ENCODE results near the gene CD68.

Gene CD68

DNA sequence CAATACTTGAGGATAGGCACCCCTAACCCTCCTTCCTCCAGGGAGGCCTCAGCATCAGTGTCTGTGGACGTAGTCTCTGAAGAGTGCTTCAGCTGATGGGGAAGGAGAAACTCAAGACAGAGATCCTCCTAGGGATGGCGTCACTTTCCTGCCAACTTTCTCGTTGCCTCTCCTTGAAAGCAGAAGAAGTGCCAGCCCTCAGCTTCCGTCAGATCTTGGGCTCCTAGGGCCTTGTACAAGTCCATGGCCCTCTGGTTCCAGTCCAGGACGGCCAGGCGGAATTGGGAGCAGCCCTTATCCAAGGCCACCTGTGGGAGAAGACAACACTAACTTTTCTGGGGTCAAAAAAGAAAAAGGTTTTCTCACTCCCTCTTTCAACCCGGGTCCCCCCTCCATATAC lies 46.9 kb downstream of the CD68 start:
- peak overlapping the region; percentile 97 for H3K9ac ChIP-seq (ENCODE audit: low read length)
- peaks cover 5% of the 10 kb centered on the region for H3K4me1 ChIP-seq (ENCODE audit: control insufficient read depth, insufficient read depth, low read length)
- DNase-seq (ENCODE audit: low read depth): no peak
- H3K4me3 ChIP-seq (ENCODE audit: low read length): peak overlapping the region; percentile 86
- H3K36me3 ChIP-seq (ENCODE audit: control insufficient read depth, insufficient read depth, low read length, severe bottlenecking): peaks cover 4% of the 10 kb centered on the region
- H3K9me3 ChIP-seq (ENCODE audit: control insufficient read depth, low read length): no peaks in the 10 kb centered on the region
- no peaks in the 10 kb centered on the region for H3K27me3 ChIP-seq (replicated peaks; ENCODE audit: control insufficient read depth, insufficient read depth, low read length)

DNA sequence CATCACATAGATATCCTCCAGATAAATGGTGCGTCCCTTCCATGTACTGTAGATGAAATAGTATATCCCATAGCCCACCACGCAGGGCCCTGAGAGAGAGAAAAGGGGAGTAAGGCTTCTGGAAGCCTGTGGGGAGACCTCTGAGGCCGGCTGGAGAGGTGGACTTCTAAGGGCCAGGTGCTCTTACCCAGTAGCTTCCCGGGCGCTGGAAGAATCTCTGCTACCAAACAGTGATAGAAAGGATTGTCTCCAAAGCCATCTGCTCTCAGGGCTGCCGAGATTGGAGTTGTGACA lies 47.5 kb downstream of the CD68 start:
- Histone ChIP-seq H3K4me3 (ENCODE audit: low read length) (peak overlapping the region; percentile 86), H3K9me3 (ENCODE audit: control insufficient read depth, low read length) (no peaks in the 10 kb centered on the region), H3K4me1 (ENCODE audit: control insufficient read depth, insufficient read depth, low read length) (peaks cover 5% of the 10 kb centered on the region), H3K27me3 (replicated peaks; ENCODE audit: control insufficient read depth, insufficient read depth, low read length) (no peaks in the 10 kb centered on the region), H3K36me3 (ENCODE audit: control insufficient read depth, insufficient read depth, low read length, severe bottlenecking) (peaks cover 4% of the 10 kb centered on the region), H3K9ac (ENCODE audit: low read length) (peak overlapping the region; percentile 97)
- no peak for DNase-seq (ENCODE audit: low read depth)

DNA sequence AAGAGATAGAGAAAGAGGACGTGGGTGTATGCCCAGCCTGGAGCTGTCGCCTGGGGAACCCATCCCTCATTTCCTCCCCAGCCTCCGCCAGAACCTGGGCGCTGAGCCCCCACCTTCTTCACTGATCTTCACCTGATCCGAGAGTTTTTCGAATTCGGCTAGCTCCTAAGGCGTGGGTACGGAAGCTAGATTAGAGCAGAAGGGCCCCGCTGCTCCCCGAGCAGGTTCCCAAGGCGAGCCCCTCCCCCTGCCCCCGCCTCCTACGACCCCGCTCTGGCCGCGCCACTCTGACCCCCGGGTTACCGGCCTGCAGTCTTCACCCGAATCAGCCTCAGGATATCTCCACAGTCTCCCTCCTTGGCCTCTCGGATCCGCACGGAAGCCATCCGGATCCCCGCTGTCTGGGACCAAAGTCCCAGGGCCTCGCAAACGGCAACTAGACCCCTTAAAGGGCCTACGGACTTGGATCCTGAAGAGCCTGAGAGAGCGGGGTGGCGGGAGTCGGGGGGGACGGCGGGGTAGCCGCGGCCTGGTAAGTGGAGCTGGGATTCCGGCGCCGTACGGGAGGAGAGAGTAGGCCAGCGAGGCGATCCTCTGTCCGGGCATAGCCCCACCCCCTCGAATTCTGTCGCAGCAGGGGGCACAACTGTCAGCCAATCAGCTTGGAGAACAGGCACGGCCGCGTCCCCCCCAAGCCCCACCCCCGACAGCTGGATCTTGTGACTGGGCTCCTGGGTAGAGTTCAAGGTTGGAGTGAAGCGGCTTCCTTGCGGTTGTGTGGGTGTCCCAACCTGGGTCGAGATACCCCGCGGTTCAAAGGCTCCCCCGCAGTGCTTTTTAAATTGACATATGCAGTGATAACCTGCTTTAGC lies 48.0 kb downstream of the CD68 start, which contains the start of gene SAT2:
Gene SAT2, minus strand, starts transcription at position 572 of the 872 bp plus-strand sequence. Its CDS starts 186 bp downstream, at position 386.
- H3K9ac ChIP-seq (ENCODE audit: low read length): peak within 1 kb of the TSS; percentile 97

DNA sequence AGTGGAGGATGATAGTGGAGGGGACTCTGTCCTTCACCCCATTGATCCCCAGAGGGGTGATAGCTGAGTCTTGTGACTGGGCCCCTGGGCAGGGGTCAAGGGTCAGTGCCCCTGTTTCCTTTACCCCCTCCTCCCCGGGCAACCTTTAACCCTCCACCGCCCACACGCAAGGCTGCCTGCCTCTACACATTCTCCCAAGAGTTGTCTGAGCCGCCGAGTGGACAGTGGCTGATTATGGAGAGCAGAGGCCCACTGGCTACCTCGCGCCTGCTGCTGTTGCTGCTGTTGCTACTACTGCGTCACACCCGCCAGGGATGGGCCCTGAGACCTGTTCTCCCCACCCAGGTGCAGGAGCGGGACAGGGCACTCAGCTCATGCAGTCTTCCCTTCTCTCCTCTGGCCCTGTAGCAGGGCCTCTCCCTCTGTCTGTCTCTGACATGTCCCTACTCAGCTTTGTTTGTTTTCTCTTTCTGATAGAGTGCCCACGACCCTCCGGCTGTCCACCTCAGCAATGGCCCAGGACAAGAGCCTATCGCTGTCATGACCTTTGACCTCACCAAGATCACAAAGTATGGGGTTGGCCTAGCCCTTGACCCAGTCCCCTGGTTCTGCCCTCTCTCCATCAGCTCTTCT lies 50.6 kb downstream of the CD68 start, which contains the start of gene SHBG:
Gene SHBG, plus strand, starts transcription at position 197 of the 633 bp plus-strand sequence. Its CDS starts 38 bp downstream, at position 235.
- H3K4me1 ChIP-seq (ENCODE audit: control insufficient read depth, insufficient read depth, low read length): peaks cover 5% of the 10 kb centered on the region
- peaks cover 4% of the 10 kb centered on the region for H3K27me3 ChIP-seq (replicated peaks; ENCODE audit: control insufficient read depth, insufficient read depth, low read length)
- H3K4me3 ChIP-seq (ENCODE audit: low read length): no peak within 1 kb of the TSS
- no peak for DNase-seq (ENCODE audit: low read depth)
- peak within 1 kb of the TSS; percentile 1 for H3K9ac ChIP-seq (ENCODE audit: low read length)
- peaks cover 4% of the 10 kb centered on the region for H3K36me3 ChIP-seq (ENCODE audit: control insufficient read depth, insufficient read depth, low read length, severe bottlenecking)
- no peaks in the 10 kb centered on the region for H3K9me3 ChIP-seq (ENCODE audit: control insufficient read depth, low read length)

More for the DNA sequence above, 48.0 kb downstream of the CD68 start, which contains the start of gene SAT2:
- H3K4me1 ChIP-seq (ENCODE audit: control insufficient read depth, insufficient read depth, low read length): peaks cover 5% of the 10 kb centered on the region
- peaks cover 4% of the 10 kb centered on the region for H3K36me3 ChIP-seq (ENCODE audit: control insufficient read depth, insufficient read depth, low read length, severe bottlenecking)
- no peaks in the 10 kb centered on the region for H3K27me3 ChIP-seq (replicated peaks; ENCODE audit: control insufficient read depth, insufficient read depth, low read length)
- H3K9me3 ChIP-seq (ENCODE audit: control insufficient read depth, low read length): no peaks in the 10 kb centered on the region
- peak within 1 kb of the TSS; percentile 86 for H3K4me3 ChIP-seq (ENCODE audit: low read length)
- DNase-seq (ENCODE audit: low read depth): peak; percentile 98
